ENCODE data around the gene LOXL3. TPM values are rescaled to one million over a fixed set of nuclear protein-coding genes. Genes with fewer than 3 reads are reported as not detected.

LOXL3 gene
- polyA plus RNA-seq, 2 donors: 0.71 to 0.79 TPM

- 69 to 82% methylated on average over 1 of the region's 1 CpG for WGBS, 2 donors
- Histone ChIP-seq H3K27me3 (ENCODE audit: control insufficient read depth in 1 of 2, insufficient read depth in 2 of 2, low read length in 2 of 2) (no peaks in the 10 kb centered on the region), H3K4me1 (ENCODE audit: control insufficient read depth in 2 of 2, insufficient read depth in 2 of 2, low read length in 1 of 2) (no peaks in the 10 kb centered on the region), H3K4me3 (ENCODE audit: low read depth in 1 of 2, low read length in 2 of 2) (no peak overlapping the region), H3K36me3 (ENCODE audit: control insufficient read depth in 2 of 2, insufficient read depth in 2 of 2, low read length in 1 of 2) (no peaks in the 10 kb centered on the region), H3K27ac (ENCODE audit: low read depth in 2 of 2, low read length in 1 of 2) (no peak overlapping the region), H3K9me3 (ENCODE audit: control insufficient read depth in 2 of 2, insufficient read depth in 1 of 2, low read depth in 1 of 2, low read length in 1 of 2) (no peaks in the 10 kb centered on the region)
Observed at GRCh38 chr2:74542978-74543377, 10.8 kb downstream of the LOXL3 start.

- H3K4me3 ChIP-seq (ENCODE audit: low read depth in 1 of 2, low read length in 2 of 2): no peak overlapping the region
- H3K9me3 ChIP-seq (ENCODE audit: control insufficient read depth in 2 of 2, insufficient read depth in 1 of 2, low read depth in 1 of 2, low read length in 1 of 2): no peaks in the 10 kb centered on the region
- H3K27ac ChIP-seq (ENCODE audit: low read depth in 2 of 2, low read length in 1 of 2): no peak overlapping the region
- 68 to 70% methylated on average over 5 of the region's 5 CpGs for WGBS, 2 donors
- peaks cover 0 to 5% of the 10 kb centered on the region in 2 donors for H3K4me1 ChIP-seq (ENCODE audit: control insufficient read depth in 2 of 2, insufficient read depth in 2 of 2, low read length in 1 of 2)
- H3K36me3 ChIP-seq (ENCODE audit: control insufficient read depth in 2 of 2, insufficient read depth in 2 of 2, low read length in 1 of 2): no peaks in the 10 kb centered on the region
- H3K27me3 ChIP-seq (ENCODE audit: control insufficient read depth in 1 of 2, insufficient read depth in 2 of 2, low read length in 2 of 2): no peaks in the 10 kb centered on the region
Observed at GRCh38 chr2:74540291-74540690, 13.5 kb downstream of the LOXL3 start.

GRCh38 chr2:74538881-74539339 lies 14.8 kb downstream of the LOXL3 start:
- no peaks in the 10 kb centered on the region for H3K36me3 ChIP-seq (ENCODE audit: control insufficient read depth in 2 of 2, insufficient read depth in 2 of 2, low read length in 1 of 2)
- no peak overlapping the region for H3K27ac ChIP-seq (ENCODE audit: low read depth in 2 of 2, low read length in 1 of 2)
- no peak overlapping the region for H3K4me3 ChIP-seq (ENCODE audit: low read depth in 1 of 2, low read length in 2 of 2)
- no peaks in the 10 kb centered on the region for H3K9me3 ChIP-seq (ENCODE audit: control insufficient read depth in 2 of 2, insufficient read depth in 1 of 2, low read depth in 1 of 2, low read length in 1 of 2)
- no peaks in the 10 kb centered on the region for H3K27me3 ChIP-seq (ENCODE audit: control insufficient read depth in 1 of 2, insufficient read depth in 2 of 2, low read length in 2 of 2)
- 74% methylated on average over 7 of the region's 7 CpGs for WGBS, 2 donors
- peaks cover 0 to 5% of the 10 kb centered on the region in 2 donors for H3K4me1 ChIP-seq (ENCODE audit: control insufficient read depth in 2 of 2, insufficient read depth in 2 of 2, low read length in 1 of 2)

GRCh38 chr2:74537140-74537539 lies 16.6 kb downstream of the LOXL3 start:
- Histone ChIP-seq H3K27ac (ENCODE audit: low read depth in 2 of 2, low read length in 1 of 2) (no peak overlapping the region), H3K36me3 (ENCODE audit: control insufficient read depth in 2 of 2, insufficient read depth in 2 of 2, low read length in 1 of 2) (peaks cover 0 to 11% of the 10 kb centered on the region in 2 donors), H3K9me3 (ENCODE audit: control insufficient read depth in 2 of 2, insufficient read depth in 1 of 2, low read depth in 1 of 2, low read length in 1 of 2) (no peaks in the 10 kb centered on the region), H3K4me3 (ENCODE audit: low read depth in 1 of 2, low read length in 2 of 2) (no peak overlapping the region), H3K4me1 (ENCODE audit: control insufficient read depth in 2 of 2, insufficient read depth in 2 of 2, low read length in 1 of 2) (peaks cover 0 to 5% of the 10 kb centered on the region in 2 donors), H3K27me3 (ENCODE audit: control insufficient read depth in 1 of 2, insufficient read depth in 2 of 2, low read length in 2 of 2) (no peaks in the 10 kb centered on the region)
- WGBS, 2 donors: 51 to 57% methylated on average over 4 of the region's 4 CpGs

GRCh38 chr2:74536166-74536950 lies 17.4 kb downstream of the LOXL3 start:
- Histone ChIP-seq H3K9me3 (ENCODE audit: control insufficient read depth in 2 of 2, insufficient read depth in 1 of 2, low read depth in 1 of 2, low read length in 1 of 2) (no peaks in the 10 kb centered on the region), H3K27me3 (ENCODE audit: control insufficient read depth in 1 of 2, insufficient read depth in 2 of 2, low read length in 2 of 2) (no peaks in the 10 kb centered on the region), H3K27ac (ENCODE audit: low read depth in 2 of 2, low read length in 1 of 2) (no peak overlapping the region), H3K4me3 (ENCODE audit: low read depth in 1 of 2, low read length in 2 of 2) (no peak overlapping the region), H3K4me1 (ENCODE audit: control insufficient read depth in 2 of 2, insufficient read depth in 2 of 2, low read length in 1 of 2) (peaks cover 0 to 5% of the 10 kb centered on the region in 2 donors), H3K36me3 (ENCODE audit: control insufficient read depth in 2 of 2, insufficient read depth in 2 of 2, low read length in 1 of 2) (peaks cover 0 to 11% of the 10 kb centered on the region in 2 donors)
- 79 to 81% methylated on average over 23 of the region's 23 CpGs for WGBS, 2 donors

GRCh38 chr2:74535440-74535965 lies 18.2 kb downstream of the LOXL3 start:
- H3K4me1 ChIP-seq (ENCODE audit: control insufficient read depth in 2 of 2, insufficient read depth in 2 of 2, low read length in 1 of 2): peaks cover 0 to 10% of the 10 kb centered on the region in 2 donors
- H3K27me3 ChIP-seq (ENCODE audit: control insufficient read depth in 1 of 2, insufficient read depth in 2 of 2, low read length in 2 of 2): no peaks in the 10 kb centered on the region
- H3K4me3 ChIP-seq (ENCODE audit: low read depth in 1 of 2, low read length in 2 of 2): no peak overlapping the region
- H3K36me3 ChIP-seq (ENCODE audit: control insufficient read depth in 2 of 2, insufficient read depth in 2 of 2, low read length in 1 of 2): peaks cover 0 to 11% of the 10 kb centered on the region in 2 donors
- H3K27ac ChIP-seq (ENCODE audit: low read depth in 2 of 2, low read length in 1 of 2): no peak overlapping the region
- 89% methylated on average over 10 of the region's 10 CpGs for WGBS, 2 donors
- H3K9me3 ChIP-seq (ENCODE audit: control insufficient read depth in 2 of 2, insufficient read depth in 1 of 2, low read depth in 1 of 2, low read length in 1 of 2): no peaks in the 10 kb centered on the region

- Histone ChIP-seq H3K9me3 (ENCODE audit: control insufficient read depth in 2 of 2, insufficient read depth in 1 of 2, low read depth in 1 of 2, low read length in 1 of 2) (no peaks in the 10 kb centered on the region), H3K27me3 (ENCODE audit: control insufficient read depth in 1 of 2, insufficient read depth in 2 of 2, low read length in 2 of 2) (no peaks in the 10 kb centered on the region), H3K36me3 (ENCODE audit: control insufficient read depth in 2 of 2, insufficient read depth in 2 of 2, low read length in 1 of 2) (peaks cover 0 to 11% of the 10 kb centered on the region in 2 donors), H3K4me1 (ENCODE audit: control insufficient read depth in 2 of 2, insufficient read depth in 2 of 2, low read length in 1 of 2) (peaks cover 0 to 10% of the 10 kb centered on the region in 2 donors), H3K27ac (ENCODE audit: low read depth in 2 of 2, low read length in 1 of 2) (no peak overlapping the region), H3K4me3 (ENCODE audit: low read depth in 1 of 2, low read length in 2 of 2) (no peak overlapping the region)
- 82 to 84% methylated on average over 12 of the region's 12 CpGs for WGBS, 2 donors
Observed at GRCh38 chr2:74534411-74534810, 19.3 kb downstream of the LOXL3 start.

- peaks cover 4 to 13% of the 10 kb centered on the region in 2 donors for H3K4me1 ChIP-seq (ENCODE audit: control insufficient read depth in 2 of 2, insufficient read depth in 2 of 2, low read length in 1 of 2)
- H3K27me3 ChIP-seq (ENCODE audit: control insufficient read depth in 1 of 2, insufficient read depth in 2 of 2, low read length in 2 of 2): no peaks in the 10 kb centered on the region
- peaks cover 0 to 11% of the 10 kb centered on the region in 2 donors for H3K36me3 ChIP-seq (ENCODE audit: control insufficient read depth in 2 of 2, insufficient read depth in 2 of 2, low read length in 1 of 2)
- no peak overlapping the region for H3K27ac ChIP-seq (ENCODE audit: low read depth in 2 of 2, low read length in 1 of 2)
- no peaks in the 10 kb centered on the region for H3K9me3 ChIP-seq (ENCODE audit: control insufficient read depth in 2 of 2, insufficient read depth in 1 of 2, low read depth in 1 of 2, low read length in 1 of 2)
- 81 to 86% methylated on average over 4 of the region's 4 CpGs for WGBS, 2 donors
- no peak overlapping the region for H3K4me3 ChIP-seq (ENCODE audit: low read depth in 1 of 2, low read length in 2 of 2)
Observed at GRCh38 chr2:74533464-74533863, 20.3 kb downstream of the LOXL3 start.

GRCh38 chr2:74532222-74532621 lies 21.5 kb downstream of the LOXL3 start:
- Histone ChIP-seq H3K4me1 (ENCODE audit: control insufficient read depth in 2 of 2, insufficient read depth in 2 of 2, low read length in 1 of 2) (peaks cover 4 to 17% of the 10 kb centered on the region in 2 donors), H3K9me3 (ENCODE audit: control insufficient read depth in 2 of 2, insufficient read depth in 1 of 2, low read depth in 1 of 2, low read length in 1 of 2) (no peaks in the 10 kb centered on the region), H3K27ac (ENCODE audit: low read depth in 2 of 2, low read length in 1 of 2) (no peak overlapping the region), H3K4me3 (ENCODE audit: low read depth in 1 of 2, low read length in 2 of 2) (no peak overlapping the region), H3K36me3 (ENCODE audit: control insufficient read depth in 2 of 2, insufficient read depth in 2 of 2, low read length in 1 of 2) (peaks cover 0 to 14% of the 10 kb centered on the region in 2 donors), H3K27me3 (ENCODE audit: control insufficient read depth in 1 of 2, insufficient read depth in 2 of 2, low read length in 2 of 2) (no peaks in the 10 kb centered on the region)

- WGBS, 2 donors: 85 to 90% methylated on average over 7 of the region's 7 CpGs
- Histone ChIP-seq H3K4me1 (ENCODE audit: control insufficient read depth in 2 of 2, insufficient read depth in 2 of 2, low read length in 1 of 2) (peaks cover 4 to 13% of the 10 kb centered on the region in 2 donors), H3K9me3 (ENCODE audit: control insufficient read depth in 2 of 2, insufficient read depth in 1 of 2, low read depth in 1 of 2, low read length in 1 of 2) (no peaks in the 10 kb centered on the region), H3K4me3 (ENCODE audit: low read depth in 1 of 2, low read length in 2 of 2) (no peak overlapping the region), H3K36me3 (ENCODE audit: control insufficient read depth in 2 of 2, insufficient read depth in 2 of 2, low read length in 1 of 2) (peaks cover 0 to 19% of the 10 kb centered on the region in 2 donors), H3K27me3 (ENCODE audit: control insufficient read depth in 1 of 2, insufficient read depth in 2 of 2, low read length in 2 of 2) (no peaks in the 10 kb centered on the region), H3K27ac (ENCODE audit: low read depth in 2 of 2, low read length in 1 of 2) (no peak overlapping the region)
Observed at GRCh38 chr2:74531666-74532065, 22.1 kb downstream of the LOXL3 start.
